ENCODE measurements around the gene RPUSD1.
A peak's percentile ranks its signal among the peaks of the same experiment; 100 is the strongest.

RPUSD1 gene

GRCh38 chr16:797686-798085 is 9.5 kb upstream of the RPUSD1 start:
- DNase-seq: no peak

GRCh38 chr16:797120-797420 is 8.9 kb upstream of the RPUSD1 start:
- no peak for DNase-seq

- DNase-seq: no peak
Measured at GRCh38 chr16:796296-797119, 8.3 kb upstream of the RPUSD1 start.

GRCh38 chr16:795580-796229 is 7.5 kb upstream of the RPUSD1 start:
- no peak for DNase-seq

- DNase-seq: no peak
Measured at GRCh38 chr16:794853-795466, 6.8 kb upstream of the RPUSD1 start.

GRCh38 chr16:794091-794822 is 6.1 kb upstream of the RPUSD1 start:
- DNase-seq: no peak

GRCh38 chr16:793414-793813 is 5.2 kb upstream of the RPUSD1 start:
- DNase-seq: no peak

- no peak for DNase-seq
Measured at GRCh38 chr16:792221-792995, 4.2 kb upstream of the RPUSD1 start.

- DNase-seq: no peak
Measured at GRCh38 chr16:791131-791530, 3.0 kb upstream of the RPUSD1 start.

- no peak for DNase-seq
Measured at GRCh38 chr16:790086-790485, 1.9 kb upstream of the RPUSD1 start.

- DNase-seq: no peak
Measured at GRCh38 chr16:789191-789850, 1.1 kb upstream of the RPUSD1 start.

- peak; percentile 66 for DNase-seq
Measured at GRCh38 chr16:788399-789126, 382 bp upstream of the RPUSD1 start, which contains the start of gene CHTF18. Gene CHTF18, plus strand, starts transcription at chr16:788620. Its CDS starts 65 bp downstream, at chr16:788685.

- no peak for DNase-seq
Measured at GRCh38 chr16:787321-787966, 737 bp downstream of the RPUSD1 start.

- DNase-seq: no peak
Measured at GRCh38 chr16:785563-786535, 2.3 kb downstream of the RPUSD1 start.

GRCh38 chr16:784431-784830 is 3.8 kb downstream of the RPUSD1 start:
- DNase-seq: no peak

- DNase-seq: no peak
Measured at GRCh38 chr16:783404-784161, 4.6 kb downstream of the RPUSD1 start.

GRCh38 chr16:782766-783403 is 5.3 kb downstream of the RPUSD1 start:
- peak; percentile 56 for DNase-seq

- no peak for DNase-seq
Measured at GRCh38 chr16:782258-782657, 5.9 kb downstream of the RPUSD1 start.
